ENCODE data around the gene DEXI.

DNA sequence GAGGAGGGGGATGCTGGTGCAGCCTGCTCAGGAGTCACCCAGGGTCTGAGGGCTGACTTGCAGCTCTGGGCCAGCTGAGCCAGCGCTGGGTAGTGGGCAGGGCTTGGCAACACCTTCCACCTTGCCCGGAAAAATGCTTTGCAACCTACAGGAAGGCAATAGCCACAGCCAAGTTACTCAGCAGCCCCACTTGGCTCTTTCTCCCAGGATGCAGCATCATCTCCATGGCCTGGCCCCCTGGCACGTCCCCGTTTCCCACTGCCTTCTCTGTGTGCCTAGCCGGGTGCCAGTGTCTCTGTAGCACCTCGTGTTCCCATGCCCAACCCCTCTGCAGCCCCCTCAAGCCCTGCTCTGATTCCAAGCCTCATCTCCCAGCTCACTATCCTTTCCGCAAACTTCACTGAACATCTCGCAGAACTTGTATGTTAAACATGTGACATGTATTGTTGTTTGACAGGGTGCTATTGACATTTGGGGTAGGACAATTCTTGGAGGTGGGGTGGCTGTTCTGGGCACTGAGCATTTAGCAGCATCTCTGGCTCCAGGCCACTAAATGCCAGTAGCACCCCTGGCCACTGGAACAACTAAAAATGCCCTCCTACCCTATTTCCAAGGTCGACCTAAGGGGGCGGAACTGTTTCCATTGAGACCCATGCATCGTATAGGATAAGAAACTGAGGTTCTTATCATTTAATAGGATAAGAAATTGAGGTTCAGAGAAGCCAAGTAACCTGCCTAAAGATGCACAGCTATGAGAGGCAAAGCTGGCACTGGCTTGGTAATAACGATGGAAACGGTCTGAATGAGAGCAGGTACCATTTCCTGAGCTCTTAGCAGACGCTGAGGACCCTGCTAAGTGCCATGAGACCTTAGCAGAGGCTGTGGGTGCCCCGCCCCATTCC lies 12.2 kb downstream of the DEXI start:
- TF ChIP-seq, protein P1, sequence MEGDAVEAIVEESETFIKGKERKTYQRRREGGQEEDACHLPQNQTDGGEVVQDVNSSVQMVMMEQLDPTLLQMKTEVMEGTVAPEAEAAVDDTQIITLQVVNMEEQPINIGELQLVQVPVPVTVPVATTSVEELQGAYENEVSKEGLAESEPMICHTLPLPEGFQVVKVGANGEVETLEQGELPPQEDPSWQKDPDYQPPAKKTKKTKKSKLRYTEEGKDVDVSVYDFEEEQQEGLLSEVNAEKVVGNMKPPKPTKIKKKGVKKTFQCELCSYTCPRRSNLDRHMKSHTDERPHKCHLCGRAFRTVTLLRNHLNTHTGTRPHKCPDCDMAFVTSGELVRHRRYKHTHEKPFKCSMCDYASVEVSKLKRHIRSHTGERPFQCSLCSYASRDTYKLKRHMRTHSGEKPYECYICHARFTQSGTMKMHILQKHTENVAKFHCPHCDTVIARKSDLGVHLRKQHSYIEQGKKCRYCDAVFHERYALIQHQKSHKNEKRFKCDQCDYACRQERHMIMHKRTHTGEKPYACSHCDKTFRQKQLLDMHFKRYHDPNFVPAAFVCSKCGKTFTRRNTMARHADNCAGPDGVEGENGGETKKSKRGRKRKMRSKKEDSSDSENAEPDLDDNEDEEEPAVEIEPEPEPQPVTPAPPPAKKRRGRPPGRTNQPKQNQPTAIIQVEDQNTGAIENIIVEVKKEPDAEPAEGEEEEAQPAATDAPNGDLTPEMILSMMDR (CRISPR knock-in tag; IDR thresholded peaks at IDR 0.05), result no peak
- TF ChIP-seq ZNF615 (CRISPR knock-in tag; IDR thresholded peaks at IDR 0.05; ENCODE audit: borderline replicate concordance), result no peak
- TF ChIP-seq ZBTB8A (CRISPR knock-in tag; IDR thresholded peaks at IDR 0.05; ENCODE audit: borderline replicate concordance, low read depth), result no peak
- TF ChIP-seq SOX6 (IDR thresholded peaks at IDR 0.05), result no peak
- TF ChIP-seq SOX6 (CRISPR knock-in tag; IDR thresholded peaks at IDR 0.05), result no peak
- TF ChIP-seq SAFB2 (CRISPR knock-in tag; IDR thresholded peaks at IDR 0.05; ENCODE audit: borderline replicate concordance, low read depth), result no peak
- TF ChIP-seq TCF7 (IDR thresholded peaks at IDR 0.05; ENCODE audit: low read depth), result no peak
- TF ChIP-seq, protein P2, sequence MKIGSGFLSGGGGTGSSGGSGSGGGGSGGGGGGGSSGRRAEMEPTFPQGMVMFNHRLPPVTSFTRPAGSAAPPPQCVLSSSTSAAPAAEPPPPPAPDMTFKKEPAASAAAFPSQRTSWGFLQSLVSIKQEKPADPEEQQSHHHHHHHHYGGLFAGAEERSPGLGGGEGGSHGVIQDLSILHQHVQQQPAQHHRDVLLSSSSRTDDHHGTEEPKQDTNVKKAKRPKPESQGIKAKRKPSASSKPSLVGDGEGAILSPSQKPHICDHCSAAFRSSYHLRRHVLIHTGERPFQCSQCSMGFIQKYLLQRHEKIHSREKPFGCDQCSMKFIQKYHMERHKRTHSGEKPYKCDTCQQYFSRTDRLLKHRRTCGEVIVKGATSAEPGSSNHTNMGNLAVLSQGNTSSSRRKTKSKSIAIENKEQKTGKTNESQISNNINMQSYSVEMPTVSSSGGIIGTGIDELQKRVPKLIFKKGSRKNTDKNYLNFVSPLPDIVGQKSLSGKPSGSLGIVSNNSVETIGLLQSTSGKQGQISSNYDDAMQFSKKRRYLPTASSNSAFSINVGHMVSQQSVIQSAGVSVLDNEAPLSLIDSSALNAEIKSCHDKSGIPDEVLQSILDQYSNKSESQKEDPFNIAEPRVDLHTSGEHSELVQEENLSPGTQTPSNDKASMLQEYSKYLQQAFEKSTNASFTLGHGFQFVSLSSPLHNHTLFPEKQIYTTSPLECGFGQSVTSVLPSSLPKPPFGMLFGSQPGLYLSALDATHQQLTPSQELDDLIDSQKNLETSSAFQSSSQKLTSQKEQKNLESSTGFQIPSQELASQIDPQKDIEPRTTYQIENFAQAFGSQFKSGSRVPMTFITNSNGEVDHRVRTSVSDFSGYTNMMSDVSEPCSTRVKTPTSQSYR (CRISPR knock-in tag; IDR thresholded peaks at IDR 0.05; ENCODE audit: borderline replicate concordance), result no peak
- no peak for TF ChIP-seq GTF3A (CRISPR knock-in tag; conservative IDR thresholded peaks at IDR 0.05)
- TF ChIP-seq, protein P3, sequence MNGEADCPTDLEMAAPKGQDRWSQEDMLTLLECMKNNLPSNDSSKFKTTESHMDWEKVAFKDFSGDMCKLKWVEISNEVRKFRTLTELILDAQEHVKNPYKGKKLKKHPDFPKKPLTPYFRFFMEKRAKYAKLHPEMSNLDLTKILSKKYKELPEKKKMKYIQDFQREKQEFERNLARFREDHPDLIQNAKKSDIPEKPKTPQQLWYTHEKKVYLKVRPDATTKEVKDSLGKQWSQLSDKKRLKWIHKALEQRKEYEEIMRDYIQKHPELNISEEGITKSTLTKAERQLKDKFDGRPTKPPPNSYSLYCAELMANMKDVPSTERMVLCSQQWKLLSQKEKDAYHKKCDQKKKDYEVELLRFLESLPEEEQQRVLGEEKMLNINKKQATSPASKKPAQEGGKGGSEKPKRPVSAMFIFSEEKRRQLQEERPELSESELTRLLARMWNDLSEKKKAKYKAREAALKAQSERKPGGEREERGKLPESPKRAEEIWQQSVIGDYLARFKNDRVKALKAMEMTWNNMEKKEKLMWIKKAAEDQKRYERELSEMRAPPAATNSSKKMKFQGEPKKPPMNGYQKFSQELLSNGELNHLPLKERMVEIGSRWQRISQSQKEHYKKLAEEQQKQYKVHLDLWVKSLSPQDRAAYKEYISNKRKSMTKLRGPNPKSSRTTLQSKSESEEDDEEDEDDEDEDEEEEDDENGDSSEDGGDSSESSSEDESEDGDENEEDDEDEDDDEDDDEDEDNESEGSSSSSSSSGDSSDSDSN (CRISPR knock-in tag; IDR thresholded peaks at IDR 0.05), result no peak
